ENCODE data around the gene STK32A. TPM values are rescaled to one million over a fixed set of nuclear protein-coding genes. Genes with fewer than 3 reads are reported as not detected.

The STK32A gene
- total and polyA plus RNA-seq, 4 donors = 12.1 to 36.3 (median 18.7) TPM

GRCh38 chr5:147396070-147396823 is 161.4 kb downstream of the STK32A start:
- Histone ChIP-seq H3K4me3 (ENCODE audit: low read depth, low read length) (no peak overlapping the region), H3K27me3 (ENCODE audit: control insufficient read depth, insufficient read depth, low read length) (no peaks in the 10 kb centered on the region), H3K9me3 (ENCODE audit: control insufficient read depth, insufficient read depth, low read length) (no peaks in the 10 kb centered on the region), H3K27ac (ENCODE audit: low read depth, low read length) (no peak overlapping the region), H3K36me3 (ENCODE audit: control insufficient read depth, insufficient read depth, low read length) (peaks cover 49% of the 10 kb centered on the region), H3K4me1 (ENCODE audit: control insufficient read depth, insufficient read depth, low read length) (no peaks in the 10 kb centered on the region)
- no peak for DNase-seq (ENCODE audit: low read depth in 4 of 6, low spot score in 6 of 6)
- 87% methylated on average over 5 of the region's 8 CpGs for WGBS (ENCODE audit: insufficient coverage)

GRCh38 chr5:147397616-147398015 is 162.8 kb downstream of the STK32A start:
- DNase-seq (ENCODE audit: low read depth in 4 of 6, low spot score in 6 of 6) = no peak
- WGBS (ENCODE audit: insufficient coverage) = 88% methylated on average over 8 of the region's 11 CpGs
- Histone ChIP-seq H3K27me3 (ENCODE audit: control insufficient read depth, insufficient read depth, low read length) (no peaks in the 10 kb centered on the region), H3K4me3 (ENCODE audit: low read depth, low read length) (no peak overlapping the region), H3K9me3 (ENCODE audit: control insufficient read depth, insufficient read depth, low read length) (no peaks in the 10 kb centered on the region), H3K4me1 (ENCODE audit: control insufficient read depth, insufficient read depth, low read length) (no peaks in the 10 kb centered on the region), H3K36me3 (ENCODE audit: control insufficient read depth, insufficient read depth, low read length) (peaks cover 57% of the 10 kb centered on the region), H3K27ac (ENCODE audit: low read depth, low read length) (no peak overlapping the region)

GRCh38 chr5:147398860-147399259 is 164.0 kb downstream of the STK32A start:
- H3K27ac ChIP-seq (ENCODE audit: low read depth, low read length) = no peak overlapping the region
- no peaks in the 10 kb centered on the region for H3K9me3 ChIP-seq (ENCODE audit: control insufficient read depth, insufficient read depth, low read length)
- H3K27me3 ChIP-seq (ENCODE audit: control insufficient read depth, insufficient read depth, low read length) = no peaks in the 10 kb centered on the region
- WGBS (ENCODE audit: insufficient coverage) = 86% methylated on average over 1 of the region's 9 CpGs
- peaks cover 1% of the 10 kb centered on the region for H3K4me1 ChIP-seq (ENCODE audit: control insufficient read depth, insufficient read depth, low read length)
- peaks cover 48% of the 10 kb centered on the region for H3K36me3 ChIP-seq (ENCODE audit: control insufficient read depth, insufficient read depth, low read length)
- no peak for DNase-seq (ENCODE audit: low read depth in 4 of 6, low spot score in 6 of 6)
- H3K4me3 ChIP-seq (ENCODE audit: low read depth, low read length) = no peak overlapping the region

GRCh38 chr5:147400126-147400809 is 165.4 kb downstream of the STK32A start:
- Histone ChIP-seq H3K4me1 (ENCODE audit: control insufficient read depth, insufficient read depth, low read length) (peaks cover 5% of the 10 kb centered on the region), H3K27ac (ENCODE audit: low read depth, low read length) (no peak overlapping the region), H3K27me3 (ENCODE audit: control insufficient read depth, insufficient read depth, low read length) (no peaks in the 10 kb centered on the region), H3K4me3 (ENCODE audit: low read depth, low read length) (no peak overlapping the region), H3K9me3 (ENCODE audit: control insufficient read depth, insufficient read depth, low read length) (no peaks in the 10 kb centered on the region), H3K36me3 (ENCODE audit: control insufficient read depth, insufficient read depth, low read length) (peaks cover 56% of the 10 kb centered on the region)
- 76% methylated on average over 7 of the region's 7 CpGs for WGBS (ENCODE audit: insufficient coverage)
- no peak for DNase-seq (ENCODE audit: low read depth in 4 of 6, low spot score in 6 of 6)

GRCh38 chr5:147400881-147401280 is 166.1 kb downstream of the STK32A start:
- no peak overlapping the region for H3K4me3 ChIP-seq (ENCODE audit: low read depth, low read length)
- no peak for DNase-seq (ENCODE audit: low read depth in 4 of 6, low spot score in 6 of 6)
- H3K27me3 ChIP-seq (ENCODE audit: control insufficient read depth, insufficient read depth, low read length) = no peaks in the 10 kb centered on the region
- no peak overlapping the region for H3K27ac ChIP-seq (ENCODE audit: low read depth, low read length)
- peaks cover 5% of the 10 kb centered on the region for H3K4me1 ChIP-seq (ENCODE audit: control insufficient read depth, insufficient read depth, low read length)
- H3K9me3 ChIP-seq (ENCODE audit: control insufficient read depth, insufficient read depth, low read length) = no peaks in the 10 kb centered on the region
- peaks cover 56% of the 10 kb centered on the region for H3K36me3 ChIP-seq (ENCODE audit: control insufficient read depth, insufficient read depth, low read length)

- peaks cover 59% of the 10 kb centered on the region for H3K36me3 ChIP-seq (ENCODE audit: control insufficient read depth, insufficient read depth, low read length)
- H3K4me3 ChIP-seq (ENCODE audit: low read depth, low read length) = no peak overlapping the region
- DNase-seq (ENCODE audit: low read depth in 4 of 6, low spot score in 6 of 6) = no peak
- peak overlapping the region; percentile 20 for H3K27ac ChIP-seq (ENCODE audit: low read depth, low read length)
- H3K4me1 ChIP-seq (ENCODE audit: control insufficient read depth, insufficient read depth, low read length) = peaks cover 5% of the 10 kb centered on the region
- no peaks in the 10 kb centered on the region for H3K9me3 ChIP-seq (ENCODE audit: control insufficient read depth, insufficient read depth, low read length)
- H3K27me3 ChIP-seq (ENCODE audit: control insufficient read depth, insufficient read depth, low read length) = no peaks in the 10 kb centered on the region
- WGBS (ENCODE audit: insufficient coverage) = 72% methylated on average over 5 of the region's 15 CpGs
Observed at GRCh38 chr5:147403651-147404640, 169.1 kb downstream of the STK32A start.

- H3K4me3 ChIP-seq (ENCODE audit: low read depth, low read length) = no peak overlapping the region
- 83% methylated on average over 1 of the region's 1 CpG for WGBS (ENCODE audit: insufficient coverage)
- H3K36me3 ChIP-seq (ENCODE audit: control insufficient read depth, insufficient read depth, low read length) = peaks cover 58% of the 10 kb centered on the region
- H3K9me3 ChIP-seq (ENCODE audit: control insufficient read depth, insufficient read depth, low read length) = no peaks in the 10 kb centered on the region
- H3K27ac ChIP-seq (ENCODE audit: low read depth, low read length) = peak overlapping the region; percentile 20
- no peak for DNase-seq (ENCODE audit: low read depth in 4 of 6, low spot score in 6 of 6)
- H3K4me1 ChIP-seq (ENCODE audit: control insufficient read depth, insufficient read depth, low read length) = peaks cover 5% of the 10 kb centered on the region
- no peaks in the 10 kb centered on the region for H3K27me3 ChIP-seq (ENCODE audit: control insufficient read depth, insufficient read depth, low read length)
Observed at GRCh38 chr5:147404706-147405105, 169.9 kb downstream of the STK32A start.

GRCh38 chr5:147406636-147407035 is 171.8 kb downstream of the STK32A start:
- Histone ChIP-seq H3K36me3 (ENCODE audit: control insufficient read depth, insufficient read depth, low read length) (peaks cover 51% of the 10 kb centered on the region), H3K4me3 (ENCODE audit: low read depth, low read length) (no peak overlapping the region), H3K27me3 (ENCODE audit: control insufficient read depth, insufficient read depth, low read length) (no peaks in the 10 kb centered on the region), H3K27ac (ENCODE audit: low read depth, low read length) (no peak overlapping the region), H3K9me3 (ENCODE audit: control insufficient read depth, insufficient read depth, low read length) (no peaks in the 10 kb centered on the region), H3K4me1 (ENCODE audit: control insufficient read depth, insufficient read depth, low read length) (peaks cover 14% of the 10 kb centered on the region)
- no peak for DNase-seq (ENCODE audit: low read depth in 4 of 6, low spot score in 6 of 6)
- WGBS (ENCODE audit: insufficient coverage) = no CpG with 5 or more reads among the region's 1 CpG

- H3K27ac ChIP-seq (ENCODE audit: low read depth, low read length) = no peak overlapping the region
- H3K4me3 ChIP-seq (ENCODE audit: low read depth, low read length) = no peak overlapping the region
- no peaks in the 10 kb centered on the region for H3K27me3 ChIP-seq (ENCODE audit: control insufficient read depth, insufficient read depth, low read length)
- H3K9me3 ChIP-seq (ENCODE audit: control insufficient read depth, insufficient read depth, low read length) = no peaks in the 10 kb centered on the region
- peaks cover 51% of the 10 kb centered on the region for H3K36me3 ChIP-seq (ENCODE audit: control insufficient read depth, insufficient read depth, low read length)
- peaks cover 14% of the 10 kb centered on the region for H3K4me1 ChIP-seq (ENCODE audit: control insufficient read depth, insufficient read depth, low read length)
- DNase-seq (ENCODE audit: low read depth in 4 of 6, low spot score in 6 of 6) = no peak
- 46% methylated on average over 2 of the region's 8 CpGs for WGBS (ENCODE audit: insufficient coverage)
Observed at GRCh38 chr5:147407094-147407681, 172.4 kb downstream of the STK32A start.
